ENCODE data around the gene MTFR1L. TPM values are rescaled to one million over a fixed set of nuclear protein-coding genes. Genes with fewer than 3 reads are reported as not detected.

Gene MTFR1L
- total RNA-seq, 1 donor from 2014 or later = 44.6 TPM

GRCh38 chr1:25780318-25781129 lies 39.2 kb upstream of the MTFR1L start:
- no peak overlapping the region for H3K4me3 ChIP-seq (ENCODE audit: insufficient read depth, low read depth, low read length)
- H3K9me3 ChIP-seq (ENCODE audit: insufficient read depth, low read depth, low read length) = no peaks in the 10 kb centered on the region
- TF ChIP-seq CTCF (IDR thresholded peaks at IDR 0.05; ENCODE audit: insufficient read depth, low read depth, low read length) (no peak), EZH2 (IDR thresholded peaks at IDR 0.05; ENCODE audit: insufficient read depth, low read length) (no peak)
- no peak overlapping the region for H3K4me3 Mint-ChIP-seq (ENCODE audit: unreplicated experiment)
- no peak overlapping the region for H3K27ac ChIP-seq (ENCODE audit: low read depth, low read length)
- H3K27me3 ChIP-seq (ENCODE audit: insufficient read depth, low read length) = no peaks in the 10 kb centered on the region
- no peaks in the 10 kb centered on the region for H3K36me3 Mint-ChIP-seq (ENCODE audit: low read depth, unreplicated experiment)
- no peak overlapping the region for H2AFZ ChIP-seq (ENCODE audit: low read depth, low read length)
- H3K9me3 Mint-ChIP-seq (ENCODE audit: unreplicated experiment) = no peaks in the 10 kb centered on the region
- peaks cover 5% of the 10 kb centered on the region for H3K4me1 Mint-ChIP-seq (ENCODE audit: low read depth, unreplicated experiment)
- no peaks in the 10 kb centered on the region for H3K36me3 ChIP-seq (ENCODE audit: insufficient read depth, low read length)
- no peak overlapping the region for H3K27ac Mint-ChIP-seq (ENCODE audit: unreplicated experiment)
- FAIRE-seq (no peak), DNase-seq (ENCODE audit: low read depth) (no peak)
- H3K9ac ChIP-seq (ENCODE audit: low read length) = no peak overlapping the region
- H3K4me2 ChIP-seq (ENCODE audit: low read length) = no peak overlapping the region
- peaks cover 2% of the 10 kb centered on the region for H3K4me1 ChIP-seq (ENCODE audit: insufficient read depth, low read length)
- no peaks in the 10 kb centered on the region for H3K79me2 ChIP-seq (ENCODE audit: insufficient read depth, low read length)
- H3K27me3 Mint-ChIP-seq (ENCODE audit: low read depth, unreplicated experiment) = peaks cover 36% of the 10 kb centered on the region
- no peaks in the 10 kb centered on the region for H4K20me1 ChIP-seq (ENCODE audit: insufficient read depth, low read length)

- peaks cover 4% of the 10 kb centered on the region for H3K4me1 Mint-ChIP-seq (ENCODE audit: low read depth, unreplicated experiment)
- H3K9me3 Mint-ChIP-seq (ENCODE audit: unreplicated experiment) = no peaks in the 10 kb centered on the region
- H3K27ac ChIP-seq (ENCODE audit: low read depth, low read length) = no peak overlapping the region
- no peaks in the 10 kb centered on the region for H3K36me3 Mint-ChIP-seq (ENCODE audit: low read depth, unreplicated experiment)
- no peak for FAIRE-seq
- H3K27me3 ChIP-seq (ENCODE audit: insufficient read depth, low read length) = no peaks in the 10 kb centered on the region
- peaks cover 36% of the 10 kb centered on the region for H3K27me3 Mint-ChIP-seq (ENCODE audit: low read depth, unreplicated experiment)
- H3K36me3 ChIP-seq (ENCODE audit: insufficient read depth, low read length) = no peaks in the 10 kb centered on the region
- TF ChIP-seq EZH2 (IDR thresholded peaks at IDR 0.05; ENCODE audit: insufficient read depth, low read length) (no peak), CTCF (IDR thresholded peaks at IDR 0.05; ENCODE audit: insufficient read depth, low read depth, low read length) (no peak)
- peaks cover 2% of the 10 kb centered on the region for H3K4me1 ChIP-seq (ENCODE audit: insufficient read depth, low read length)
- no peak overlapping the region for H3K9ac ChIP-seq (ENCODE audit: low read length)
- no peak overlapping the region for H3K4me3 ChIP-seq (ENCODE audit: insufficient read depth, low read depth, low read length)
- no peaks in the 10 kb centered on the region for H3K9me3 ChIP-seq (ENCODE audit: insufficient read depth, low read depth, low read length)
- no peaks in the 10 kb centered on the region for H4K20me1 ChIP-seq (ENCODE audit: insufficient read depth, low read length)
- DNase-seq (ENCODE audit: low read depth) = no peak
- no peak overlapping the region for H2AFZ ChIP-seq (ENCODE audit: low read depth, low read length)
- H3K79me2 ChIP-seq (ENCODE audit: insufficient read depth, low read length) = no peaks in the 10 kb centered on the region
- no peak overlapping the region for H3K4me3 Mint-ChIP-seq (ENCODE audit: unreplicated experiment)
- H3K4me2 ChIP-seq (ENCODE audit: low read length) = no peak overlapping the region
- H3K27ac Mint-ChIP-seq (ENCODE audit: unreplicated experiment) = no peak overlapping the region
These were observed 38.7 kb upstream of the MTFR1L start for GRCh38 chr1:25781130-25781433.

DNA sequence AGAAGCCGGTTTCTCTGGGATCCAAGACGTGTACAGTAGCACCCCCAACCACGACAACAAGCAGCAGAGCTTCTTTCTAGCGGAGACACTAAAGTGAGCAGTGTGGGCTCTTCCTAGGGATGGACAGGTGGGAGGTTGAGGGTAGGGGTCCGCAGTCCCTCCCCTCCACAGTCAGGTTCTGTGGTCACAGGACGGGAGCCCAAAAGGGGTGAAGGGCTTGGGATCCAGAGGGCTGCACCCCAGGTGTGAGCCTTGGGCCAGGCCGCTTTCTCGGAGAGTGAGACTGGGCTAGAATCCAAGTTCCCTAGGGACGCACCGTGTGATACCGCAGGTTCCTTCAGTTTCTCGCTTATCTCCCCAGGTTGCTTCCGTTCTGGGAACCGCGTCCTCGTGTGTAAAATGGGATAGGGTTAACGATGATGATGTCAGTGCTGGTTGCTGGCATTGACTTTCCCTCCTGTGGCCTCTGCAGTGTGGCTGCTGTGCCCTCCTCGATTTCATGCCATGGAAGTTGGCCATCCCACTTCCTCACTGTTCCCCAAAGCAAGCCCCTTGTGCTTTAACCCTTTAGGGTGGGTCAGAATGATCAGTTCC lies 37.0 kb upstream of the MTFR1L start:
- H3K27ac Mint-ChIP-seq (ENCODE audit: unreplicated experiment) = no peak overlapping the region
- H3K4me1 ChIP-seq (ENCODE audit: insufficient read depth, low read length) = peaks cover 14% of the 10 kb centered on the region
- FAIRE-seq = no peak

More for the DNA sequence above, 37.0 kb upstream of the MTFR1L start:
- Histone ChIP-seq H3K9ac (ENCODE audit: low read length) (no peak overlapping the region), H2AFZ (ENCODE audit: low read depth, low read length) (no peak overlapping the region), H3K4me3 (ENCODE audit: insufficient read depth, low read depth, low read length) (no peak overlapping the region), H3K27me3 (ENCODE audit: insufficient read depth, low read length) (no peaks in the 10 kb centered on the region), H3K36me3 (ENCODE audit: insufficient read depth, low read length) (no peaks in the 10 kb centered on the region), H3K79me2 (ENCODE audit: insufficient read depth, low read length) (no peaks in the 10 kb centered on the region), H3K27ac (ENCODE audit: low read depth, low read length) (no peak overlapping the region), H3K4me2 (ENCODE audit: low read length) (no peak overlapping the region), H3K9me3 (ENCODE audit: insufficient read depth, low read depth, low read length) (no peaks in the 10 kb centered on the region), H4K20me1 (ENCODE audit: insufficient read depth, low read length) (no peaks in the 10 kb centered on the region)
- no peak for DNase-seq (ENCODE audit: low read depth)
- no peak overlapping the region for H3K4me3 Mint-ChIP-seq (ENCODE audit: unreplicated experiment)
- peaks cover 15% of the 10 kb centered on the region for H3K4me1 Mint-ChIP-seq (ENCODE audit: low read depth, unreplicated experiment)
- TF ChIP-seq CTCF (IDR thresholded peaks at IDR 0.05; ENCODE audit: insufficient read depth, low read depth, low read length) = no peak
- no peak for TF ChIP-seq EZH2 (IDR thresholded peaks at IDR 0.05; ENCODE audit: insufficient read depth, low read length)
- no peaks in the 10 kb centered on the region for H3K36me3 Mint-ChIP-seq (ENCODE audit: low read depth, unreplicated experiment)
- H3K9me3 Mint-ChIP-seq (ENCODE audit: unreplicated experiment) = no peaks in the 10 kb centered on the region
- H3K27me3 Mint-ChIP-seq (ENCODE audit: low read depth, unreplicated experiment) = peaks cover 32% of the 10 kb centered on the region
